Activated naive CD4-positive, alpha-beta T cell treated with anti-CD3 and anti-CD28 coated beads, Interleukin-2, amount 50 U/mL, for 16 hours (primary cell): Measurements from ENCODE around the gene PCDHAC1.

Source experiments
- DNase-seq: peaks from one replicate; pipeline ENCODE4 v3.0.0-alpha.2; 2020

The PCDHAC1 gene

DNA sequence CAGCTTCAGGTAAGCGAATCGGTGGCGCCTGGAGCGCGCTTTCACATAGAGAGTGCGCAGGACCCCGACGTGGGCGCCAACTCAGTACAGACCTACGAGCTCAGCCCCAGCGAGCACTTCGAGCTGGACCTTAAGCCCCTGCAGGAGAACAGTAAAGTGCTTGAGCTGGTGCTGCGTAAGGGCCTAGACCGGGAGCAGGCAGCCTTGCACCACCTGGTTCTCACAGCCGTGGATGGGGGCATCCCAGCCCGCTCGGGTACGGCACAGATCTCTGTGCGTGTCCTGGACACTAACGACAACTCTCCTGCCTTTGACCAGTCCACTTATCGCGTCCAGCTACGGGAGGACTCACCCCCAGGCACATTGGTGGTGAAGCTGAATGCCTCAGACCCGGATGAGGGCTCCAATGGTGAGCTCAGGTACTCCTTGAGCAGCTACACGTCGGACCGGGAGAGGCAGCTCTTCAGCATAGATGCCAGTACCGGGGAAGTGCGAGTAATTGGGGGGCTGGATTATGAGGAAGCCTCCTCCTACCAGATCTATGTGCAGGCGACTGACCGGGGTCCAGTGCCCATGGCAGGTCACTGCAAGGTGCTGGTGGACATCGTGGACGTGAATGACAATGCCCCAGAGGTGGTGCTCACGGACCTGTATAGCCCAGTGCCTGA lies 41.3 kb downstream of the PCDHAC1 start:
- no peak for DNase-seq

DNA sequence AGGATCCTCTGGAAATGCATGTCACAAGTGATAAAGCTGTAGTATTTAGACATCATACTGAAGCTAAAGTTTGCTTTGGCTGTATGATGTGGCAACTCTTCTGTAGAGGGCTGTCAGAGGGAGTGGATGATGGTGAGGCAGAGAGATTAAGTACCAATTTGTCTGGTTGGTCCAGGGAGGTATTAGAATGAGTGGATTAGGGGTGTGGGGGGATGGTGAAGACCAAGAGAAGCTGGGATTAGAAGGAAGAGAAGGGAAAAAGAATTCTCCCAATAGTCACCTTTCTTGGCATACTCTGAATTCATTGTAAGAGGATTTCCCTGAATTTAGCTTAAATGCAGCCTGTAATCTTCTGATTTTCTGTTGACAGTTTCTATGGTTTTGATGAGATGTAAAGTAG lies 43.8 kb downstream of the PCDHAC1 start:
- DNase-seq, result no peak

DNA sequence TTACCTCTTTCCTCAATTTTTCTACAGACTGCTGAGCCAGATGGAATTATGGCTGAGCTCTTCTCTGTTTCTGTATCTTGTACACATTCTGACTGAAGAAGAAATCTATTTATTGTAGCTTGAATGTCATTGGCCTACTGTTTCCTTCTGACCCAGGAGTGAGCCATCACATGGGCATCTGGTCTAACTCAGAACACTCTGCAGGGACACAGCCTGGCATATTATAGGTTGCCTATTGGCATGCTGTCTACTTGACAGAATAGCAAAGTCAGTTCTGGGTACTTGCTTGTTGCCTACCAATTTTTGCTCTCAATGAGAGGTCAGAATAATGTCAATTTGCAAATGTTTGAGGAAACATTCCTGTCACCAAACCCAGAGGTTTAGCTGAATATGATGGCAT lies 47.5 kb downstream of the PCDHAC1 start:
- no peak for DNase-seq

DNA sequence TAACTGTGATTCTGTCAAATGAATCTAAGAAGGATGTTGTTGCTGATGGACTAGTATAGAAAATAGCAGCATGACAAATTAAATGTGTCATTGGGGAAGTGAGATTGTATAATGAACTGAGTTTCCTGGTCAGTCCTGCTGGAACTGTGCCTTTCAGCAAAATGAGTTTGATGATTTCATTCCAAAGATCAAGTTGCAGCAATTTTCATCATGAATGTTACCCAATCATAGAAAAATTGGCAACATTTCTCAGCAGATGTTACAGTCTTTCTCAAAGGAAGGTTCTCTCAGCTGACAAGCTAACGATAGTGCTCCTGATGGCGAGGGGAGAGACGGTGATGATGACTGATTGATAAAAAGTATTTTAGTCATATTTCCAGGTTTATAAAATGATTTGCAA lies 50.9 kb downstream of the PCDHAC1 start:
- no peak for DNase-seq

DNA sequence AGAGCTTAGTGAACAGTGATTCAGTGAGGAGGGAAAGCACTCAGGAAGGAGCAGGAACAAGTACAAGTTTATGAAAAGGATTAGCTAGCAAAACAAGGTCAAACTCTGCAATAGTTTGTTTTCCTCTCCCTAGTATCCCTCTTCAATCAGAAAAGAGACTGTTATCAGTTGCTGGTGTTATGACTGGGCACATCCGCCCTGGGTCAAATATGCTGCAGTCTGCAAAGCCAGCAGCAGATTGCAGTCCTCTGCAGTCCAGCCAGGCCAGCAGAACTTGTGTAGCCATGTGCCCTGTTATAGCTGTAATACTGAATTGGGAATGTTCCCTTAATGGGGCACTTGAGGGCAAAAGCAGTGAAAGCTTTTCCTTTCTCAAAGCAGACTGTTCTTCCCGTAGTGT lies 52.2 kb downstream of the PCDHAC1 start:
- no peak for DNase-seq

DNA sequence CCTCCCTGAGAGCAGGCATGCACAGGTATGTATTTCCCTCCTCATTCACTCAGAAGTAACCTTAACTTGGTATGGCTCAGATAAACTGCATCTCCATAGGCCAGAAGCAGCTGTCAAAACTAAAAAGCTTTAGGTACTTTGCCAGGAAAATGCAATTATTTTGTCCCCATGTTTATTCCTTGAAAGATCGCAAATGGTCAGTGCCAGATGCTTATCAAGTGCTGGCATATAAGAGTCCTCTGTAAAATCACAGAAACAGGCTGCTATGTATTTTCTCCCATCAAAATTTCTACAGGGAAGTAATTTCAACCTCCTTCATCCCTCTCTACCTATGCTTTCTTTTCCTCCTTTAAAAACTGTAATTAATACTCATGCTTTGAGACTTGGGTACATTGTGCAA lies 52.9 kb downstream of the PCDHAC1 start:
- no peak for DNase-seq
